Measurements from ENCODE around the gene NR1H2. TPM values are rescaled to one million over a fixed set of nuclear protein-coding genes. Genes with fewer than 3 reads are reported as not detected.
A peak's percentile ranks its signal among the peaks of the same experiment; 100 is the strongest.

Gene NR1H2
- total and polyA plus RNA-seq, 5 donors from 2014 or later, result 60.3 to 213 (median 74.9) TPM

GRCh38 chr19:50380751-50381151 is 4.5 kb downstream of the NR1H2 start:
- ATAC-seq (ENCODE audit: low read depth in 2 of 2) (no peak), DNase-seq (no peak)
- peaks cover 7 to 49% (median 28%) of the 10 kb centered on the region in 4 donors for H3K4me1 Mint-ChIP-seq
- peaks cover 20% of the 10 kb centered on the region for H3K36me3 Mint-ChIP-seq
- H3K4me1 ChIP-seq (ENCODE audit: control insufficient read depth, insufficient read depth, low read length, poor library complexity, severe bottlenecking), result peaks cover 29% of the 10 kb centered on the region
- no peaks in the 10 kb centered on the region for H3K9me3 ChIP-seq (ENCODE audit: control insufficient read depth in 2 of 2, low read length in 2 of 2)
- no peaks in the 10 kb centered on the region for H3K27me3 ChIP-seq (ENCODE audit: control insufficient read depth, insufficient read depth, low read length)
- peak overlapping the region in 2 of 4 donors; percentile 46 to 48 for H3K4me3 Mint-ChIP-seq
- H3K27me3 Mint-ChIP-seq, result peaks cover 4% of the 10 kb centered on the region
- H3K27ac Mint-ChIP-seq, result no peak overlapping the region
- no peak overlapping the region for H3K27ac ChIP-seq (ENCODE audit: insufficient read depth, low read length, poor library complexity, severe bottlenecking)
- H3K9me3 Mint-ChIP-seq, result peaks cover 0 to 2% (median 0%) of the 10 kb centered on the region in 7 donors
- no peak overlapping the region for H3K4me3 ChIP-seq (ENCODE audit: low read depth, low read length)
- H3K36me3 ChIP-seq (ENCODE audit: control insufficient read depth, insufficient read depth, low read length), result peaks cover 39% of the 10 kb centered on the region

- Histone ChIP-seq H3K27ac (ENCODE audit: insufficient read depth, low read length, poor library complexity, severe bottlenecking) (no peak overlapping the region), H3K36me3 (ENCODE audit: control insufficient read depth, insufficient read depth, low read length) (peaks cover 39% of the 10 kb centered on the region), H3K4me1 (ENCODE audit: control insufficient read depth, insufficient read depth, low read length, poor library complexity, severe bottlenecking) (peaks cover 22% of the 10 kb centered on the region), H3K9me3 (ENCODE audit: control insufficient read depth in 2 of 2, low read length in 2 of 2) (no peaks in the 10 kb centered on the region), H3K27me3 (ENCODE audit: control insufficient read depth, insufficient read depth, low read length) (no peaks in the 10 kb centered on the region), H3K4me3 (ENCODE audit: low read depth, low read length) (no peak overlapping the region)
- ATAC-seq (ENCODE audit: low read depth in 2 of 2) (no peak), DNase-seq (no peak)
- Mint-ChIP-seq H3K4me1 (peaks cover 7 to 44% (median 25%) of the 10 kb centered on the region in 4 donors), H3K27ac (no peak overlapping the region), H3K27me3 (peaks cover 4% of the 10 kb centered on the region), H3K9me3 (peaks cover 0 to 2% (median 0%) of the 10 kb centered on the region in 7 donors), H3K4me3 (peak overlapping the region in 1 of 4 donors; percentile 91), H3K36me3 (peaks cover 20% of the 10 kb centered on the region)
Measured at GRCh38 chr19:50381881-50382729, 5.8 kb downstream of the NR1H2 start.

GRCh38 chr19:50383001-50383851 is 7.0 kb downstream of the NR1H2 start:
- Histone ChIP-seq H3K36me3 (ENCODE audit: control insufficient read depth, insufficient read depth, low read length) (peaks cover 36% of the 10 kb centered on the region), H3K4me1 (ENCODE audit: control insufficient read depth, insufficient read depth, low read length, poor library complexity, severe bottlenecking) (peaks cover 18% of the 10 kb centered on the region), H3K4me3 (ENCODE audit: low read depth, low read length) (peak overlapping the region; percentile 68), H3K9me3 (ENCODE audit: control insufficient read depth in 2 of 2, low read length in 2 of 2) (no peaks in the 10 kb centered on the region), H3K27ac (ENCODE audit: insufficient read depth, low read length, poor library complexity, severe bottlenecking) (peak overlapping the region; percentile 81), H3K27me3 (ENCODE audit: control insufficient read depth, insufficient read depth, low read length) (no peaks in the 10 kb centered on the region)
- Mint-ChIP-seq H3K4me3 (peak overlapping the region; percentile 91 to 98 (median 95)), H3K4me1 (peaks cover 7 to 41% (median 32%) of the 10 kb centered on the region in 4 donors), H3K27ac (peak overlapping the region; percentile 91 to 99 (median 94)), H3K9me3 (peaks cover 0 to 2% (median 0%) of the 10 kb centered on the region in 7 donors), H3K27me3 (peaks cover 4% of the 10 kb centered on the region), H3K36me3 (peaks cover 25% of the 10 kb centered on the region)
- no peak for ATAC-seq (ENCODE audit: low read depth in 2 of 2)
- no peak for DNase-seq

GRCh38 chr19:50383852-50384684 is 7.8 kb downstream of the NR1H2 start, which contains the start of gene POLD1:
POLD1 (plus strand) TSS chr19:50384347; CDS start chr19:50398852, 14,505 bp downstream.
- peak; percentile 98 to 99 (median 99) for DNase-seq
- H3K36me3 Mint-ChIP-seq, result peaks cover 25% of the 10 kb centered on the region

GRCh38 chr19:50384685-50385535 is 8.7 kb downstream of the NR1H2 start:
- peaks cover 19% of the 10 kb centered on the region for H3K36me3 ChIP-seq (ENCODE audit: control insufficient read depth, insufficient read depth, low read length)
- H3K4me1 ChIP-seq (ENCODE audit: control insufficient read depth, insufficient read depth, low read length, poor library complexity, severe bottlenecking), result peaks cover 18% of the 10 kb centered on the region
- Mint-ChIP-seq H3K27ac (peak overlapping the region; percentile 38 to 91 (median 84)), H3K9me3 (peaks cover 0 to 2% (median 0%) of the 10 kb centered on the region in 7 donors), H3K4me3 (peak overlapping the region; percentile 91 to 98 (median 95)), H3K36me3 (peaks cover 17% of the 10 kb centered on the region), H3K4me1 (peaks cover 7 to 32% (median 25%) of the 10 kb centered on the region in 4 donors), H3K27me3 (peaks cover 4% of the 10 kb centered on the region)
- peak overlapping the region; percentile 87 for H3K4me3 ChIP-seq (ENCODE audit: low read depth, low read length)
- no peaks in the 10 kb centered on the region for H3K9me3 ChIP-seq (ENCODE audit: control insufficient read depth in 2 of 2, low read length in 2 of 2)
- peak overlapping the region; percentile 81 for H3K27ac ChIP-seq (ENCODE audit: insufficient read depth, low read length, poor library complexity, severe bottlenecking)
- no peak for DNase-seq
- no peak for ATAC-seq (ENCODE audit: low read depth in 2 of 2)
- H3K27me3 ChIP-seq (ENCODE audit: control insufficient read depth, insufficient read depth, low read length), result no peaks in the 10 kb centered on the region

More at GRCh38 chr19:50383852-50384684, 7.8 kb downstream of the NR1H2 start, which contains the start of gene POLD1:
- Histone ChIP-seq H3K4me3 (ENCODE audit: low read depth, low read length) (peak within 1 kb of the TSS; percentile 87), H3K4me1 (ENCODE audit: control insufficient read depth, insufficient read depth, low read length, poor library complexity, severe bottlenecking) (peaks cover 18% of the 10 kb centered on the region), H3K36me3 (ENCODE audit: control insufficient read depth, insufficient read depth, low read length) (peaks cover 27% of the 10 kb centered on the region), H3K27me3 (ENCODE audit: control insufficient read depth, insufficient read depth, low read length) (no peaks in the 10 kb centered on the region), H3K9me3 (ENCODE audit: control insufficient read depth in 2 of 2, low read length in 2 of 2) (no peaks in the 10 kb centered on the region), H3K27ac (ENCODE audit: insufficient read depth, low read length, poor library complexity, severe bottlenecking) (peak within 1 kb of the TSS; percentile 81)
- Mint-ChIP-seq H3K4me3 (peak within 1 kb of the TSS; percentile 91 to 98 (median 95)), H3K9me3 (peaks cover 0 to 2% (median 0%) of the 10 kb centered on the region in 7 donors), H3K27me3 (peaks cover 4% of the 10 kb centered on the region), H3K4me1 (peaks cover 7 to 40% (median 32%) of the 10 kb centered on the region in 4 donors), H3K27ac (peak within 1 kb of the TSS; percentile 91 to 99 (median 94))
- ATAC-seq (ENCODE audit: low read depth in 2 of 2), result peak; percentile 88 to 91

GRCh38 chr19:50387176-50387867 is 11.1 kb downstream of the NR1H2 start:
- H3K36me3 Mint-ChIP-seq, result peaks cover 16% of the 10 kb centered on the region
- H3K9me3 Mint-ChIP-seq, result peaks cover 0 to 4% (median 0%) of the 10 kb centered on the region in 7 donors
- DNase-seq, result no peak
- H3K4me3 Mint-ChIP-seq, result peak overlapping the region in 1 of 4 donors; percentile 80
- peak overlapping the region in 1 of 3 donors; percentile 17 for H3K27ac Mint-ChIP-seq
- Histone ChIP-seq H3K36me3 (ENCODE audit: control insufficient read depth, insufficient read depth, low read length) (peaks cover 4% of the 10 kb centered on the region), H3K4me3 (ENCODE audit: low read depth, low read length) (no peak overlapping the region), H3K27ac (ENCODE audit: insufficient read depth, low read length, poor library complexity, severe bottlenecking) (no peak overlapping the region), H3K4me1 (ENCODE audit: control insufficient read depth, insufficient read depth, low read length, poor library complexity, severe bottlenecking) (peaks cover 18% of the 10 kb centered on the region), H3K9me3 (ENCODE audit: control insufficient read depth in 2 of 2, low read length in 2 of 2) (no peaks in the 10 kb centered on the region), H3K27me3 (ENCODE audit: control insufficient read depth, insufficient read depth, low read length) (no peaks in the 10 kb centered on the region)
- peaks cover 7 to 31% (median 24%) of the 10 kb centered on the region in 4 donors for H3K4me1 Mint-ChIP-seq
- no peak for ATAC-seq (ENCODE audit: low read depth in 2 of 2)
- H3K27me3 Mint-ChIP-seq, result peaks cover 4% of the 10 kb centered on the region

All from CD4-positive, CD25-positive, alpha-beta regulatory T cell (primary cell).